Common myeloid progenitor, CD34-positive (primary cell): Measurements from ENCODE around the gene CLEC20A.

Experiments
- CTCF ChIA-PET: fragments of 350-600 bp; sonication (Branson Sonifier 250); formaldehyde crosslinking; loops from one replicate; lab custom pipeline; 2021; ENCODE audit warnings: antibody characterized with exemption; lab: Charles Lee
- POLR2A ChIA-PET: fragments of 350-600 bp; sonication (Branson Sonifier 250); formaldehyde crosslinking; loops from one replicate; lab custom pipeline; 2021; ENCODE audit warnings: antibody characterized with exemption; lab: Charles Lee
- DNase-seq, 3 donors: peaks; one replicate each; pipeline versions ENCODE4 v3.0.0 to v3.0.0-alpha.2; 2013
- H3K27ac ChIP-seq, 2 experiments: 1 replicate in 1 of 2; 2 replicates in 1 of 2; pipeline ENCODE4 v1.7.0; 2013; ENCODE audit warnings: inconsistent platforms in 2 of 2, low read length in 2 of 2, mild to moderate bottlenecking in 2 of 2, low read depth in 1 of 2, moderate library complexity in 1 of 2; ENCODE audit not compliant: severe bottlenecking in 2 of 2, insufficient read depth in 1 of 2, poor library complexity in 1 of 2
- H3K27me3 ChIP-seq, 5 experiments: replicated peaks in 2 of 5; 1 replicate in 3 of 5; 2 replicates in 2 of 5; pipeline versions ENCODE4 v1.6.1 to v1.7.0; 2013; ENCODE audit warnings: low read length in 4 of 5, mild to moderate bottlenecking in 2 of 5, moderate library complexity in 2 of 5, inconsistent platforms in 1 of 5; ENCODE audit not compliant: insufficient read depth in 5 of 5, control insufficient read depth in 4 of 5
- H3K36me3 ChIP-seq, 4 experiments: 1 replicate in 2 of 4; 2 replicates in 2 of 4; pipeline versions ENCODE4 v1.6.1 to v1.7.0; 2013; ENCODE audit warnings: low read length in 3 of 4, control low read depth in 1 of 4, mild to moderate bottlenecking in 1 of 4; ENCODE audit not compliant: control insufficient read depth in 4 of 4, insufficient read depth in 4 of 4
- H3K4me1 ChIP-seq, 4 experiments: 1 replicate in 3 of 4; 2 replicates in 1 of 4; pipeline versions ENCODE4 v1.6.1 to v1.7.1; 2013; ENCODE audit warnings: low read length in 3 of 4, mild to moderate bottlenecking in 3 of 4, control low read depth in 1 of 4, inconsistent platforms in 1 of 4, moderate library complexity in 1 of 4; ENCODE audit not compliant: control insufficient read depth in 4 of 4, insufficient read depth in 4 of 4; ENCODE audit errors: control extremely low read depth in 1 of 4
- H3K4me3 ChIP-seq, 7 experiments: 1 replicate in 4 of 7; 2 replicates in 3 of 7; pipeline versions ENCODE4 v1.5.1 to v1.7.0; 2013; ENCODE audit warnings: mild to moderate bottlenecking in 7 of 7, low read length in 6 of 7, moderate library complexity in 6 of 7, inconsistent platforms in 2 of 7, low read depth in 2 of 7, control low read depth in 1 of 7; ENCODE audit not compliant: insufficient read depth in 4 of 7, control insufficient read depth in 1 of 7; ENCODE audit errors: extremely low read depth in 1 of 7
- H3K9me3 ChIP-seq, 5 experiments: 1 replicate in 4 of 5; 2 replicates in 1 of 5; pipeline versions ENCODE4 v1.6.1 to v1.7.1; 2013; ENCODE audit warnings: low read length in 4 of 5, mild to moderate bottlenecking in 2 of 5, inconsistent platforms in 1 of 5, low read depth in 1 of 5, moderate library complexity in 1 of 5; ENCODE audit not compliant: control insufficient read depth in 4 of 5, insufficient read depth in 2 of 5; ENCODE audit errors: control extremely low read depth in 1 of 5
- WGBS: methylation state at CpG from one replicate; pipeline ENCODE4 v1.1.5; 2013; ENCODE audit not compliant: insufficient coverage; 5-methylcytosine and 5-hydroxymethylcytosine counted together

CLEC20A gene

GRCh38 chr1:178540646-178541045 is 43.9 kb upstream of the CLEC20A start:
- ChIA-PET CTCF (interaction anchor here (0.7 to 3.8 kb wide), 6 partner anchors 9 to 529 kb away, joined by 3 to 21 read pairs (median 4); no protein-coding TSS in a partner anchor), POLR2A (interaction anchor here (0.9 kb wide), 1 partner anchor 210 kb away, joined by 3 read pairs; no protein-coding TSS in a partner anchor)
- Histone ChIP-seq H3K4me1 (peaks cover 0 to 15% (median 12%) of the 10 kb centered on the region in 4 experiments), H3K27ac (no peak overlapping the region), H3K9me3 (no peaks in the 10 kb centered on the region), H3K4me3 (no peak overlapping the region), H3K27me3 (no peaks in the 10 kb centered on the region), H3K36me3 (peaks cover 0 to 6% (median 0%) of the 10 kb centered on the region in 4 experiments)
- 97% methylated on average over 7 of the region's 7 CpGs for WGBS
- DNase-seq: no peak

GRCh38 chr1:178540204-178540603 is 43.4 kb upstream of the CLEC20A start:
- H3K4me3 ChIP-seq: no peak overlapping the region
- ChIA-PET CTCF (interaction anchor here (0.7 to 4.3 kb wide), 7 partner anchors 9 to 529 kb away, joined by 3 to 28 read pairs (median 4); no protein-coding TSS in a partner anchor), POLR2A (interaction anchor here (0.9 kb wide), 1 partner anchor 211 kb away, joined by 3 read pairs; no protein-coding TSS in a partner anchor)
- H3K27ac ChIP-seq: no peak overlapping the region
- H3K36me3 ChIP-seq: peaks cover 0 to 2% (median 0%) of the 10 kb centered on the region in 4 experiments
- no CpG with 5 or more reads among the region's 6 CpGs for WGBS
- no peaks in the 10 kb centered on the region for H3K27me3 ChIP-seq
- H3K4me1 ChIP-seq: peaks cover 0 to 15% (median 12%) of the 10 kb centered on the region in 4 experiments
- H3K9me3 ChIP-seq: no peaks in the 10 kb centered on the region
- DNase-seq: peak; percentile 10 to 56 (median 22)

GRCh38 chr1:178539291-178539690 is 42.5 kb upstream of the CLEC20A start:
- WGBS: 88% methylated on average over 7 of the region's 7 CpGs
- no peaks in the 10 kb centered on the region for H3K27me3 ChIP-seq
- ChIA-PET CTCF (interaction anchor here (0.7 to 4.3 kb wide), 5 partner anchors 8 to 465 kb away, joined by 3 to 28 read pairs (median 5); no protein-coding TSS in a partner anchor), POLR2A (no interaction called here)
- no peak overlapping the region for H3K27ac ChIP-seq
- H3K9me3 ChIP-seq: no peaks in the 10 kb centered on the region
- no peaks in the 10 kb centered on the region for H3K36me3 ChIP-seq
- no peak for DNase-seq
- H3K4me3 ChIP-seq: no peak overlapping the region
- peaks cover 0 to 15% (median 12%) of the 10 kb centered on the region in 4 experiments for H3K4me1 ChIP-seq

- no peaks in the 10 kb centered on the region for H3K27me3 ChIP-seq
- no peak for DNase-seq
- CTCF ChIA-PET: interaction anchor here (0.6 to 4.3 kb wide), 6 partner anchors 9 to 567 kb away, joined by 3 to 28 read pairs (median 4); no protein-coding TSS in a partner anchor
- no peak overlapping the region for H3K27ac ChIP-seq
- no peak overlapping the region for H3K4me3 ChIP-seq
- no peaks in the 10 kb centered on the region for H3K36me3 ChIP-seq
- peaks cover 0 to 13% (median 11%) of the 10 kb centered on the region in 4 experiments for H3K4me1 ChIP-seq
- WGBS: 88% methylated on average over 8 of the region's 9 CpGs
- POLR2A ChIA-PET: no interaction called here
- H3K9me3 ChIP-seq: no peaks in the 10 kb centered on the region
Measured at GRCh38 chr1:178538192-178538916, 41.6 kb upstream of the CLEC20A start.

GRCh38 chr1:178537382-178538090 is 40.8 kb upstream of the CLEC20A start:
- DNase-seq: no peak
- Histone ChIP-seq H3K9me3 (no peaks in the 10 kb centered on the region), H3K27ac (no peak overlapping the region), H3K36me3 (no peaks in the 10 kb centered on the region), H3K27me3 (no peaks in the 10 kb centered on the region), H3K4me1 (peaks cover 0 to 11% (median 7%) of the 10 kb centered on the region in 4 experiments), H3K4me3 (no peak overlapping the region)
- ChIA-PET POLR2A (no interaction called here), CTCF (interaction anchor here (1.0 to 4.3 kb wide), 6 partner anchors 10 to 480 kb away, joined by 3 to 28 read pairs (median 4); no protein-coding TSS in a partner anchor)
- 95% methylated on average over 20 of the region's 20 CpGs for WGBS

GRCh38 chr1:178536844-178537371 is 40.1 kb upstream of the CLEC20A start:
- POLR2A ChIA-PET: no interaction called here
- CTCF ChIA-PET: interaction anchor here (0.9 to 4.3 kb wide), 6 partner anchors 12 to 480 kb away, joined by 3 to 28 read pairs (median 3); no protein-coding TSS in a partner anchor
- H3K9me3 ChIP-seq: no peaks in the 10 kb centered on the region
- no peaks in the 10 kb centered on the region for H3K27me3 ChIP-seq
- H3K4me3 ChIP-seq: no peak overlapping the region
- no peak overlapping the region for H3K27ac ChIP-seq
- whole genome bisulfite sequencing: 95% methylated on average over 7 of the region's 7 CpGs
- H3K36me3 ChIP-seq: no peaks in the 10 kb centered on the region
- no peak for DNase-seq
- peaks cover 0 to 10% (median 6%) of the 10 kb centered on the region in 4 experiments for H3K4me1 ChIP-seq
